IPS-18c (cell line): ENCODE measurements around the gene TMEM256.
A peak's percentile ranks its signal among the peaks of the same experiment; 100 is the strongest.
"Not testable (repeated sequence)": the region's sequence is repeated elsewhere in the genome, so short reads cannot be mapped to it uniquely, and the experiment has no call there.

Experiments used
- H3K4me3 ChIP-seq: 2 replicates; pipeline ENCODE4 v1.7.0; 2013; ENCODE audit warnings: low read depth, mild to moderate bottlenecking, low read length, moderate library complexity; ENCODE audit not compliant: insufficient read depth
- H3K9me3 ChIP-seq: one replicate; pipeline ENCODE4 v1.6.1; 2013; ENCODE audit warnings: mild to moderate bottlenecking, low read length, moderate library complexity; ENCODE audit not compliant: control insufficient read depth, insufficient read depth

Gene TMEM256

GRCh38 chr17:7374353-7374752 lies 29.5 kb downstream of the TMEM256 start:
- no peaks in the 10 kb centered on the region for H3K9me3 ChIP-seq

DNA sequence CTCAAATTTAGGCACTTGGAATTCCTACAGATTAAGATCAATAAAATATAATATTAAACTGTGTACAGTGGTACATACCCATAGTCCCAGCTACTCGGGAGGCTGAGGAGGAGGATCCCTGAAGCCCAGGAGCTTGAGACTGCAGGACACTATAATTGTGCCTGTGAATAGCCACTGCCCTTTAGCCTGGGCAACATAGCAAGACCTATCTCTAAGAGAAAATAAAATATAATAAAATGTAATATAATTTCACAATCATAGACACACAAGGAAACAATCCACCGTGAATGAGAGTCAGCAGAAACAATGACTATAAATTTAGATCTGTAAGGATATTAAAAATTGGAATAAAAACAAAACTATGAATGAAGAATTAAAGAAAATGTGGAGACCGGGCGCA lies 33.0 kb downstream of the TMEM256 start:
- no peaks in the 10 kb centered on the region for H3K9me3 ChIP-seq

More at GRCh38 chr17:7374353-7374752, 29.5 kb downstream of the TMEM256 start:
- H3K4me3 ChIP-seq, result no peak overlapping the region

DNA sequence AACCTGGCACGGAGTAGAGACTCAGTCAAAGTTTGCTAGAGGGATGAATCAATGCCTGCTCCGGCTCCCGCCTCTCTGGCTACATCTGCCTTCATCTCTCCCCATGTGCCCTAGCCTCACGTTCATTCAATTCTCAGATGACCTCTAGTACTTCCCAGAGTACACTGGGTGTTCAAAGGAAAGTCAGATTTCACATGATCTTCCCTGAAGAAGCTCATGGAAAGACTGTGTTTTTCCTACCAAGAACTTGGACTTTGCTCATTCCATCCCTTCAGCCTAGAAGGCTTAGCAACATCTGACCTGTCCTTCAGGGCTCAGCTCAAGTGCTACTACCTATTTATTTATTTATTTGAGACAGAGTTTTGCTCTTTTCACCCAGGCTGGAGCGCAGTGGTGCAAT lies 34.1 kb downstream of the TMEM256 start:
- Histone ChIP-seq H3K4me3 (no peak overlapping the region), H3K9me3 (no peaks in the 10 kb centered on the region)

More for the DNA sequence above, 33.0 kb downstream of the TMEM256 start:
- H3K4me3 ChIP-seq, result no peak overlapping the region

DNA sequence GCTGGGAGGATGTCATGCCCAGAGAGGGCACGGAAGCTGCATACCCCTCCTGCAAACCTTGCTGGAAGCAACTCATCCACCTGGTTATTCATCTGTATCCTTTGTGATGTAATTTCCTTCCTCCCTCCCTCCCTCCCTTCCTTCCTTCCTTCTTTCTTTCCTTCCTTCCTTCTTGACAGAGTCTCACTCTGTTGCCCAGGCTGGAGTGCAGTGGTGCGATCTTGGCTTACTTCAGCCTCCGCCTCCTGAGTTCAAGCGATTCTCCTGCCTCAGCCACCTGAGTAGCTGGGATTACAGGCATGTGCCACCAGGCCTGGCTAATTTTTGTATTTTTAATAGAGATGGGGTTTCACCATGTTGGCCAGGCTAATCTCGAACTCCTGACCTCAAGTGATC lies 35.3 kb downstream of the TMEM256 start:
- not testable (repeated sequence) for H3K4me3 ChIP-seq

GRCh38 chr17:7367918-7368598 lies 35.8 kb downstream of the TMEM256 start:
- Histone ChIP-seq H3K4me3 (no peak overlapping the region), H3K9me3 (no peaks in the 10 kb centered on the region)

More for the DNA sequence above, 35.3 kb downstream of the TMEM256 start:
- H3K9me3 ChIP-seq, result not testable (repeated sequence)

GRCh38 chr17:7367083-7367482 lies 36.8 kb downstream of the TMEM256 start:
- no peak overlapping the region for H3K4me3 ChIP-seq

GRCh38 chr17:7365963-7366362 lies 37.9 kb downstream of the TMEM256 start:
- H3K4me3 ChIP-seq, H3K9me3 ChIP-seq: not testable (repeated sequence)

More at GRCh38 chr17:7367083-7367482, 36.8 kb downstream of the TMEM256 start:
- H3K9me3 ChIP-seq, result no peaks in the 10 kb centered on the region

DNA sequence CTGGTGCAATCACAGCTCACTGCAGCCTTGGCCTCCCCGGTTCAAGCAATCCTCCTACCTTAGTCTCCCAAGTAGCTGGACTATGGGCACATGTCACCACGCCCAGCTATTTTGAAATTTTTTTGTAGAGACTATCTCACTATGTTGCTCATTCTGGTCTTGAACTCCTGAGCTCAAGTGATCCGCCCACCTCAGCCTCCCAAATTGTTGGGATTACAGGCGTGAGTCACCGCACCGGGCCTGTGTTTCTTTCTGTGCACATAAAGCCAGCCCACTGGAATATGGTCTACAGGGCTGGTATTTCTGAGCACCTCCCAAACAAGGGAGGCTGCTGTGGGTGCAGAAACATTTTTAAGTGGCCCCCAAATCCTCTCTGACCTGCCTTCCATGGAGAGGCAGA lies 40.6 kb downstream of the TMEM256 start:
- no peak overlapping the region for H3K4me3 ChIP-seq
- H3K9me3 ChIP-seq, result no peaks in the 10 kb centered on the region

DNA sequence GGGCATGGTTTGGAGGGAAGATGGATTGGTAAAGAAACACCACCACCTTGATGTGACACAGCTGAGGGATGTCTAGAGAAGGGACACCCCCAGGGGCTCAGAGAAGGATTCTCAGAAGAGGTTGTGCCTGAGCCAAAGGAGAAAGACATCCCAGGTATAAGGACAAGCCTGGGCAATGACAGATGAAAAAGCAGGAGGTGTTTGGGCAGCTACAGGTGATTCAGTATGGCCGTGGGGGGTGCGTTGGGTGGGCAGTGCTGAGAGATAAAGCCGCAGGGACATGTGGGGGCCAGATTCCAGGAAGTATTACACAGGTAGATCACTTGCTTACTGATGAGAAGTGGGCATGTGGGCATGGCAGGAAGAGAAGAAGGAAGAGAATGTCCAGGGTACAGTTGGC lies 42.0 kb downstream of the TMEM256 start:
- Histone ChIP-seq H3K4me3 (no peak overlapping the region), H3K9me3 (no peaks in the 10 kb centered on the region)

DNA sequence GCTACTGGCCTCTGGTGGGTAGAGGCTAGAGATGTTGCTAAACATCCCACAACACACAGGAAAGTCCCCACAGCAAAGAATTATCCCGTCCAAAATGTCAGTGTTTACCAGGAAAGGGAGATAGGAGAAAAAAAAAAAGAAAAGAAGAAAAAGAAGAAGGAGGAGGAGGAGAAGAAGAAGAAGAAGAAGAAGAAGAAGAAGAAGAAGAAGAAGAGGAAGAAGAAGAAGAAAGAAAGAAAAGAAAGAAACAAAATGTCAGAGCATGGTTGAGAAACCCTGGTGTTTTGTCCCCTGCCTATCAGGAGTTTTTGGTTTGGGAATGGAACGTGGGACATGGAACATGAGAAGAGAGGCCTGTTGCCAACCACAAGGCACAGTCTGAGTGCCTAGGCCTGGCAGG lies 46.5 kb downstream of the TMEM256 start:
- no peak overlapping the region for H3K4me3 ChIP-seq

GRCh38 chr17:7356756-7357155 lies 47.1 kb downstream of the TMEM256 start:
- Histone ChIP-seq H3K9me3 (no peaks in the 10 kb centered on the region), H3K4me3 (no peak overlapping the region)

More for the DNA sequence above, 46.5 kb downstream of the TMEM256 start:
- H3K9me3 ChIP-seq, result no peaks in the 10 kb centered on the region

GRCh38 chr17:7356072-7356549 lies 47.8 kb downstream of the TMEM256 start:
- H3K4me3 ChIP-seq, result peak overlapping the region; percentile 21; the same call in 1 of the 2 replicates
- no peaks in the 10 kb centered on the region for H3K9me3 ChIP-seq

DNA sequence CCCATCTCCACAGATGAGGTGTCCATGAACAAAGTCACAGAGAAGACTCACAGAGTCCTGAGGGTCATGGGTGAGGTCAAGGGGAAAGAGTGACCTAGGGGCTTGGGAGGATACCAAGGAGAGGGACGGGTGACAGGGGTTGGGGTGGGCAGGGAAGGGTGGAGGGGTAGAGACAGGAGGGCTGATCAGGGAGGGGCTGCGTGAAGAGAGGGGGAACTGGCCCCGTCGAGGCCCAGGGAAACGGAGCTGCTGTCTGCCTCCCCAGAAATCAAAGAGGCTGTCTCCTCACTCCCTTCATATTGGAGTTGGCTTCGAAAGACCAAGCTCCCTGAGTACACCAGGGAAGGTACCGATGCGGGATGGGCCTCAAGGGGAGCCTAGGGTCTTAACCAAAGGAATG lies 48.3 kb downstream of the TMEM256 start:
- H3K4me3 ChIP-seq, result no peak overlapping the region
- H3K9me3 ChIP-seq, result no peaks in the 10 kb centered on the region

DNA sequence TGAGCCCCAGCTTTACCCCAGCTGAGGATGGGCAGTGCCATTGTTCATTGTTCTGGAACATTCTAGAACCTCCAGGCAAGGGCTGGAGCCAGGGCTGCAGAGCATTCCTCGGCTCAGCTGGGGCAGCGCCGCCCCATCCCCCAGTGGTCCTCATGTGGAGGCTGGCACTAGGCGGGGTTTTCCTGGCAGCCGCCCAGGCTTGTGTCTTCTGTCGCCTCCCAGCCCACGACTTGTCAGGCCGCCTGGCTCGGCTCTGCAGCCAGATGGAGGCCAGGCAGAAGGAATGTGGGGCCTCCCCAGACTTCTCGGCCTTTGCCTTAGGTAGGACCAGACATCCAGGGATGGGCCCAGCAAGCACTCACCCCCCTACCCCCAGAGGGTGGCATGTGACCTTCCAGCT lies 48.8 kb downstream of the TMEM256 start, which contains the start of gene TMEM95:
TSS of gene TMEM95 (plus strand) at position 104 of the 400 bp plus-strand sequence. CDS start at position 153, 49 bp downstream.
- H3K4me3 ChIP-seq, result no peak within 1 kb of the TSS
- no peaks in the 10 kb centered on the region for H3K9me3 ChIP-seq

DNA sequence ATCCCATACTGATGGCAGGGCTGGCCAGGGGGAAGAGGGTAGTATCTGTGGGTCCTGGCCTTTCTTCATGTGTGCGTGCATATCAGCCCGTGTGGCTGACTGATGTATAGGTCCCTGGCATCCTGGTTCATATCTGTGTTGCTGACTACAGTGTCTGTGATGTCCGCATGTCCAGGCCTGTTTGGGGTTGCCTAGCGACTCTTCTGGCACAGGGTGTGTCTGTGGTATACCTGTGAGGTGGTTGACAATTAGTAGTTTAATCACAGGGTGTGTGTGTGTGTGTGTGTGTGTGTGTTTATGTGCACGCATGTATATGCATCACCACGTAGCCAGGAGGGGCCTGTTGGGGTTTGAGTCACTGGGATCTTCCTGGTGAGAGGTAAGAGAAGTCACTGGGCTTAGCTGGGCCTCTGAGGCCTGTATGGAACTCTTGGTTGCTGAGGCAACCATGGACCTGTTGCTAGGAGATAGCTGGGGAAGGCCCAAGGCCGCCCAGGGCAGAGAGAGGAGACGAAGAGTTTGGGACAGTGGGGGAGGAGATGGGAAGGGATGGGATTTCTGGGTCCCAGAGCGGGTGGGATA lies 49.5 kb downstream of the TMEM256 start:
- H3K4me3 ChIP-seq, result no peak overlapping the region
- no peaks in the 10 kb centered on the region for H3K9me3 ChIP-seq
